ENCODE measurements around the gene PKP4. TPM values are rescaled to one million over a fixed set of nuclear protein-coding genes. Genes with fewer than 3 reads are reported as not detected.

Gene PKP4
- total and polyA plus RNA-seq, 2 of the 8 experiments (the other 6 are each of a cell fraction or from before 2014, with no cell fraction given) = 48.2 to 88.0 TPM

GRCh38 chr2:158724803-158725381 lies 268.1 kb downstream of the PKP4 start (continued):
- no peak for TF ChIP-seq SRF (IDR thresholded peaks at IDR 0.05; ENCODE audit: low read depth, low read length)
- TF ChIP-seq JUN (IDR thresholded peaks at IDR 0.05; ENCODE audit: low read depth, low read length) = no peak
- no peak for TF ChIP-seq MAFK (IDR thresholded peaks at IDR 0.05; ENCODE audit: low read depth, low read length)
- TF ChIP-seq SP2 (IDR thresholded peaks at IDR 0.05; ENCODE audit: low read length) = no peak
- no peak for TF ChIP-seq CBX8 (IDR thresholded peaks at IDR 0.05; ENCODE audit: borderline replicate concordance, low read depth, low read length)
- TF ChIP-seq ASH2L (IDR thresholded peaks at IDR 0.05; ENCODE audit: low read length) = no peak
- no peak for TF ChIP-seq RNF2 (IDR thresholded peaks at IDR 0.05; ENCODE audit: borderline replicate concordance, low read depth, low read length, missing control alignments, poor library complexity, severe bottlenecking)
